Measurements from ENCODE around the gene C9orf78.
"Not testable (repeated sequence)": the region's sequence is repeated elsewhere in the genome, so short reads cannot be mapped to it uniquely, and the experiment has no call there.

C9orf78 gene

DNA sequence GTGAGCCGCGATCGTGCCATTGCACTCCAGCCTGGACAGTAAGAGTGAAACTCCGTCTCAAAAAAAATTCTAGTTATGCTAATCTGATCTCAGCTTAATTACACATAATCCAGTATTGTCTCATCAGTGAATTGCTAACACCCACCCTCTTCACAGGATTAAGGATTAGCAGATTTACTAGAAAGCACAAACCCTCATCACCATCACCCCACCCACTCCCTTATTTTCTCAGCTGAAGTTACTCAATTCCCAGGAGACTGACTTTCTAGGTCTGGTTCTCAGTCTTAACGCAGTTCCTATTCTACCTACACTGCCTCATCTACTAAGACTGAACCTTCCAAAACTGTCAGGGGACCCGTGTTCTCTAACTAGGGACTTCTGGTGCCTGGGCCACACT, 23.1 kb downstream of the C9orf78 start:
- DNase-seq (ENCODE audit: low read depth), result no peak

DNA sequence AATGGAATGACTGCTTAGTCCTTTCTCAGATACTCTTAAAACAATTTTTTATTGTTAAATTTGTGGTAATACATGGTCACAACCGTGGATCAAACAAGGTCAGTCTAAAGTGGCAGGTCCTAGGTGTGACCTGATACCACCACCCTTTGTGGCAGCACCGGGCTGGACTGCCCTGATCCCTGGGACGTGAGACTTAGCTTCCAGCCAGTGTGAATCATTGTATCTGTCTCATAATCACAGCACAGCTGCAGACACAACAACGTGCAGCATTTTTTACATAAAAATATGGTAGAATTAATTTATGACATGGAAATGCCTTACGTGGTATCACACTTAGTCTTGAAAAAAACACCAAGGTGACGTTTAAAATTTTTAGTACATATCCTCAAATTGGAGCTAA, 24.3 kb downstream of the C9orf78 start:
- DNase-seq (ENCODE audit: low read depth), result no peak

DNA sequence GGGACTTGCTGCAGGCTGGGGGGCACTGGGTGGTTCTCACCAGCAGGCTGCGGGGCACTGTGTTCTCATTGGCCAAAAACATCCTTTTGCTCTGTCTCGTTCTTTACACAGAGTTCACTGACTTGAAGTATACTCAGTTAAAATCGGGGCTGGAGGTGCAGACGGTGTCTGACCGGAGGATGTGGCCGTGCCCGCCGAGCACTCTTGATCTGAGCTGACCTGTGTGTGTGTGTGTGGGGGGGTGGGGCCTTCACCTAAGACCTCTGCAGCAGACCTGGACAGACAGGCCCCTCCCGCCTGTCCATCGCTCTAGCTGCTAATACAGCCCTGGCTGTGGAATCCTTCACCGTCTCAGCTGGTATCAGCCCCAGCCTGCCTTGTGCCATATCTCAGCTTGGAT, 25.0 kb downstream of the C9orf78 start:
- DNase-seq (ENCODE audit: low read depth), result no peak

DNA sequence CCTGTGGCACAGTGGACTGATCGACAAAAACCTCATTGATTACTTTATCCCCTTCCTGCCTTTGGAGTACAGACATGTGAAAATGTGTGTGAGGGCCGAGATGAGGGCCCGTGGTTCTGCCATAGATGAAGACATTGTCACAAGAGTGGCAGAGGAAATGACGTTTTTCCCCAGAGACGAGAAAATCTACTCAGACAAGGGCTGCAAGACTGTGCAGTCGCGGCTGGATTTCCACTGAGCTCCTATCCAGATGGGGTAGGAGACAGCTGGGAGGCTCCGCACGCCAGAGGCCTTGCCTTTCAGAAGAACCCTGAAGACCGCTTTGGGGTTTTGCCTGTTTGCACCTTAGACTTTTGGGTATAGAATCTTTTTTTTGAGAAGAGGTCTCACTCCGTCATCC, 25.7 kb downstream of the C9orf78 start:
- no peak for DNase-seq (ENCODE audit: low read depth)

DNA sequence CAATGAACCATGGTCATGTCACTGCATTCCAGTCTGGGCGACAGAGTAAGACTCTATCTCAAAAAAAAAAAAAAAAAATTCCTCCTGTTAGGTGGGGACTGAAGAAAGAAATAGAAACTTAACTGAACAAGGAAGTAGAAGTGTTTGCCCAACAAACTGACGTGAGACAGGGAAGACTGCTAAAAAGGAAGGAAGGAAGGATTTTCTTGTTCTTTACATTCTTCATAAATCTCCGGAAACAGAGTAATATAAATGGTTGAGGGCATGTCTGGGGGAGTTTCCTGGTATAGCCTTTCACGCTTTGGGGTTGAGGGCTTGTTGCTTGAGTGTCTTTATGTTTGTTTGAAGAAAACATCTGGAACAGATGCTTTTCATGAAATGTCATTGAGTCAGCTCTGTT, 29.0 kb downstream of the C9orf78 start:
- no peak for DNase-seq (ENCODE audit: low read depth)

DNA sequence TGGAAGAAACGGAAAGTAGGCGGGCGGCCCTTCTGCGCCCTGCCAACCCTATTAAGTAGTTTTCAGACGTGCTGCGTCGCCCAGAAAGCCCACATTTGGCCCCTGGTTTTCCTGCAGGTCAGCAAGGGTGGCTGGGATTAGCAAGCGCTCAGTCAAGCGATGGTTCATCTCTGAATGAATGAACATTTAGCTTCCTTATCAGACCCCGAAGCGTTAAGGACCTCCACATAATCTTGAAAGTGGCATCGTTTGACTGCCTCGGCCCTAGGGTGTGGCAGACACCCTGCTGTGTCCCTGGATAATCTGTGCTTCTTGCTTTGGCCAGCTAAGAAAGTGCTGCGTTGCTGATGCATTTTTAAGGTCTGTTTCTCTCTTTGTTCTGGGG, 31.4 kb downstream of the C9orf78 start:
- DNase-seq (ENCODE audit: low read depth), result no peak

DNA sequence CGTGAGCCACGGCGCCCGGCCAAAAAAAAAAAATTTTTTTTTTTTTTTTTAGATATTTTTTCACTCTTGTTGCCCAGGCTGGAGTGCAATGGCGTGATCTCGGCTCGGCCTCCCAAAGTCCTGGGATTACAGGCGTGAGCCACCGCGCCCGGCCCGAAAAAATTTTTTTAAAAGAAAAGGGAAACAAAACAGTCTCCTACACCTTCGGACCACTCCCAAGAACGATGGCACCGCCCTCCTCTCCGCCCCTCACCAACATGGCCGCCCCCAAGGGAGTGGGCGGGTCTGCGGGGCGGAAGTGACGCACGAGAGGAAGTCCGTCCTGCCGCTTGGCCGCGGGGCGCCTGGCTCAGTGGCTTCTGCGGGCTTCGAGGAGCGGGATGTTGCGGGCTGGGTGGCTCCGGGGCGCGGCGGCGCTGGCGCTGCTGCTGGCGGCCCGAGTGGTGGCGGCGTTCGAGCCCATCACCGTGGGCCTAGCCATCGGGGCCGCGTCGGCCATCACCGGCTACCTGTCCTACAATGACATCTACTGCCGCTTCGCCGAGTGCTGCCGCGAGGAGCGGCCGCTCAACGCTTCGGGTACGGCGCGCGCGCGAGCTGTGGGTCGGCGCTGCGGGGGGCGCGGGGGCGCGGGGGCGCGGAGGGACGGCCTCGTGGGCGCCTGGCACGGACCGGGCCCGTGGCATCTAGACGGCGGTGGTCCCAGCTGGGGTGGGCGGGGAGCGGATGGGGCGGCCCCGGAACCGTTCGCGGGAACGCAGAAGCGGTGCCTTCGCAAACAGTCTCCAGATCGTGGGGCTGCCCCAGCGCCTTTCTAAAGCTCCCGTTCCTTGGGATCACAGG, 32.0 kb downstream of the C9orf78 start, which contains the start of gene TOR1B:
TOR1B (plus strand) TSS at position 352 of the 843 bp plus-strand sequence; CDS start at position 381, 29 bp downstream.
- peak; percentile 92 for DNase-seq (ENCODE audit: low read depth)

DNA sequence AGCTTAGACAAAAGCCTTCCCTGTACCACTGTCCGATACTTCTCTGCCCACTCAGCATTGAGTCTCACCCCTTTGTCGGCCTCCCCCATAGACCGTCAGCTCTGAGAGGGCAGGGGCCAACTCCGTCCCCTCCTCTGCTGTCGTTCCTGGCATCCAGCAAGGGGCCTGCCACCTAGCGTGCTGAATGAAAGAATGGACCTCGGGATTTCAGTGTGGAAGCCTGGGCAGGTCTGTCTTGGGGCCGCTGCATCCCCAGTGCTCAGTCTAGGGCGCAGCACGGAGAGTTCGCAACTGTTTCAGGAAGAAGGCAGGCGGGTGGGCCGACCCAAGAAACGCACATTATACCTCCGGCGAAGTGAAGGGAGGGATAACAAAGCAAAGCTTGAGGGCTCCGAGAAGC, 33.6 kb downstream of the C9orf78 start:
- no peak for DNase-seq (ENCODE audit: low read depth)

DNA sequence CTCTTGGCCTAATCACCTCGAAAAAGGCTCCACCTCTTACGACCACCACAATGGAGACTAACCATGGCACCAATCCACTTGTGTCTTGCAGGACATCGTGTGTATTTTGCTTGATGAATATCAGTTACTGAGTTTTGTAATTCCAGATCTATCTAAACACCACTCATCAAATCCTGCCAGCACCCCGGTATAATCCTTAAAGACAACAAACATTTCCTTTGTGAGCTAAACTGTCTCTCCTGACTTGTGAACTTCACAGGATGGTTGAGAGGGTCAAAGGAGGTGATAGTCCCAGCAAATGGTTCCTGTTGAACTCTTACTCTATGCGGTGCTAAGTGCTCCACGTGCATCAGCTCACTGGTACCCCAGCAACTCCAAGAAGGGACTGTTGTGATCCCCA, 36.1 kb downstream of the C9orf78 start:
- no peak for DNase-seq (ENCODE audit: low read depth)

DNA sequence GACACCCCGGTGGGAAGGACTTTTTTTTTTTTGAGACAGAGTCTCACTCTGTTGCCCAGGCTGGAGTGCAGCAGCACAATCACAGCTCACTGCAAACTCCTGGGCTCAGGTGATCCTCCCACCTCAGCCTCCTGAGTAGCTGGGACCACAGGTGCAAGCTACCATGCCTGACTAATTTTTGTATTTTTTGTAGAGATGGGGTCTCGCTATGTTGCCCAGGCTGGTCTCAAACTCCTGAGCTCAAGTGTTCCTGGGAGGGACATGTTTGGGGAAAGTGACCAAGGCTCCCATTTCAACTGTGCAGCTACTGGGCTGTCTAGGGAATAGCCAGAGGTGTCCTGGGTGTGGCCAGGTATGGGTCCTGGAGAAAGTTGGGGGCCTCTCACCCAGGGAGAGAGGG, 39.0 kb downstream of the C9orf78 start:
- not testable (repeated sequence) for DNase-seq (ENCODE audit: low read depth)

DNA sequence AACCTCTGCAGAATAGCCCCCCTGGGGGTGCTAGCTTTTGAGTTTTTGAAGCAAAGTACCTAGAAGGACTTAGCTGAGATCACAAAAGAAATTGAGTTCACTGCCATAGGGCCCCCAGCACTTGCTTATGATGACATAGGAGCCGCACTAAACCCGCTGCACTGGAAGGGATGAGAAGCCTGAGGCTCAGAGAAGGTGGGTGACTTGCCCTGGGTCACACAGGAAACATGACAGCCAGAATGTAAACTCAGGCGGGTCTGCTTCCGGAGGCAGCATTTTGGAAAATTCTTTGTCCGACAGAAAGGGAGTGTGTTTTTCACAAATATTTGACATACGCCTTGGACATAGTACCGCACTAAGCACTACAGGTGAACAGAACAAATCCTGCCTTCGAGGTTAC, 40.5 kb downstream of the C9orf78 start:
- DNase-seq (ENCODE audit: low read depth), result no peak

DNA sequence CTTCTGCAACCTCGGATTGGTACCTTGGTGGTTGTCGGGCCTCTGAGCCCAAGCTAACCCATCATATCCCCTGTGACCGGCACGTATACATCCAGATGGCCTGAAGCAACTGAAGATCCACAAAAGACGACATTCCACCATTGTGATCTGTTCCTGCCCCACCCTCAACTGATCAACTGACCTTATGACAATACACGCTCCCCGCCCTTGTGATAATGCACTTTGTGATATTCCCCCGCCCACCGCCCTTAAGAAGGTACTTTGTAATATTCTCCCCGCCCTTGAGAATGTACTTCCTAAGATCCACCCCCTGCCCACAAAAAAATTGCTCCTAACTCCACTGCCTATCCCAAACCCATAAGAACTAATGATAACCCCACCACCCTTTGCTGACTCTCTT, 48.6 kb downstream of the C9orf78 start:
- DNase-seq (ENCODE audit: low read depth), result no peak

DNA sequence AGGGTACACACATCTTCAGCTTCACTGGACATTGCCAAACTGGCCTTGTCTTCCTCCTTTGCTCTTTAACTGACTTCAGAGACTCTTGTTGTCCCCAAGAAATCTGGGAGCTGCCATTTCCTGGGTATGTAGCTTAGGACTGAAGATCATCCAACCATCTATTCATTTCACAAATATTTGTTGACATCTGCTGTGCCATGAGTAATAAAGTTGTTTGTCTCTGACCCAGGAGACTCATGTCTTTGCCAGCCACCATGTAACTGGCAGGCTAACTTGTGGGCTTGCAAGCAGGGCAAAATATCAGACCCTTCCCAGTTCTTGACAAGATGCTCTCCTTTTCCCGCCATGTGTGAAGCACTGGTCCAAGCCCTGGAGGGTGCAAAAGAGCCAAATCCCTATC, 49.2 kb downstream of the C9orf78 start:
- DNase-seq (ENCODE audit: low read depth), result no peak

DNA sequence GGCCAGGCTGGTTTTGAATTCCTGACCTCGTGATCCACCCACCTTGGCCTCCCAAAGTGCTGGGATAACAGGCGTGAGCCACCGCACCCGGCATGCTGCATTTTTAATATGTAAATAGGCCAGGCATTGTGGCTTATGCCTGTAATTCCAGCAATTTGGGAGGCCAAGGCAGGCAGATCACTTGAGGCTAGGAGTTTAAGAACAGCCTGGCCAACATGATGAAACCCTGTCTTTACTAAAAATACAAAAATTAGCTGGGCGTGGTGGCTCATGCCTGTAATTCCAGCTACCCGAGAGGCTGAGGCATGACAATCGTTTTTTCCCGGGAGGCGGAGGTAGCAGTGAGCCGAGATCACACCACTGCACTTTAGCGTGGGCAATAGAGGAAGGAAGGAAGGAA, 50.1 kb downstream of the C9orf78 start:
- not testable (repeated sequence) for DNase-seq (ENCODE audit: low read depth)

DNA sequence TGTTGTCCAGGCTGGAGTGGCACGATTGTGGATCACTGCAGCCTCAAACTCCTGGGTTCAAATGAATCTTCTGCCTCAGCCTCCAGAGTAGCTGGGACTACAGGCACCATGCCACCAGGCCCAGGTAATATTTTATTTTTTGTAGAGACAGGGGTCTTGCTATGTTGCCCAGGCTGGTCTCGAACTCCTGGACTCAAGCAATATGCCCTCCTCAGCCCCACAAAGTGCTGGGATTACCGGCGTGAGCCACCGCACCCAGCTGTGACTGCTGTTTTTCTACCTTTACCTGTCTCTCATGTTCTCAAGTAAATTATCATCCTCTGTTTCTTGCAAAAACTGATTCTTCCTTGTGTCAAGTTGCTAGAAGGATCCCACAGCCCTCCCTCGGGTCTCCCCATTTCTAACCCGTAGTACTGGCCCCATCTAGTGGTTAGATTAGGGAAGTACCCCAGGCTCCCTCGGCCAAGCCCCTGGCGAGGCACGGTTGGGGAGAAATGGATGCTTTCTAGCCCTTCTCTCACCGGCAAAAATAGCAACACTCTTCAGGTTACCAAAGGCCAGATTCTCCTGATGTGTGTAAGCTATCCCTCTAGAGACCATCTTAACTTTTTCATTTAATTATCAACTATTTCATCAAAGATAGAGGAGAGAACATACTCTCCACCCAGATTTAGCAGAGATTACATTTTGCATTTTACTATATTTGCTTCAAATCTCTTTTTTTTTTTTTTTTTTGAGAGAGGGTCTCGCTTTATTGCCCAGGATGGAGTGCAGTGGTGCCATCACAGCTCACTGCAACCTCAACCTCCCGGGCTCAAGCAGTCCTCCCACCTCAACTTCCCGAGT, 51.3 kb downstream of the C9orf78 start:
- DNase-seq (ENCODE audit: low read depth), result peak; percentile 53

DNA sequence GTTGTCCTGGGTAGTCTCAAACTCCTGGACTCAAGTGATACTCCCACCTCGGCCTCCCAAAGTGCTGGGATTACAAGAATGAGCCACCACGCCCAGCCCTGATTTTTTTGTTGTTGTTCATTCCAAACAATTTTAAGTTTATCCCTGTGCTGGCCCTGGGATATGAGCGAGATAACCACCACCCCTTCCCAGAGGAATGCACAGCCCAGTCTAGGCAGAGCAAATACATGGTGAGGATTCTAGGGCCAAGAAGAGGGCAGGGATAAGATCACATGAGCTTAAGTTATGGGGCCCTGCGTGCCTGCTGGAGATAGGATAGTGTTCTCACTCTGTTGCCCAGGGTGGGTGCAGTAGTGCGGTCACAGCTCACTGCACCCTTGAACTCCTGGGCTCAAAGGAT, 53.1 kb downstream of the C9orf78 start:
- DNase-seq (ENCODE audit: low read depth), result no peak

DNA sequence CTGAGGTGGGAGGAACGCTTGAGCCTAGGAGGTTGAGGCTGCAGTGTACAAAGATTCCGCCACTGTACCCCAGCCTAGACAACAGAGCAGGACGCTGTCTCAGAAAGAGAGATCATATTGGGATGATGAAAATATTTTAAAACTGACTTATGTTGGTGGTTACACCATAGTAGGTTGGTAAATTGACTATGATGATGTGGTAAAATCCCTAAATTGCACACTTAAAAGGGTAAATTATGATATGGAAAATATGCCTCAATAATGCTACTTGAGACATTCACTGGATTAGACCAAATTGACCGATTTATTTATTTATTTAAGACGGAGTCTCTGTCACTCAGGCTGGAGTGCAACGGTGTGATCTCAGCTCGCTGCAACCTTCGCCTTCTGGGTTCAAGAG, 53.9 kb downstream of the C9orf78 start:
- no peak for DNase-seq (ENCODE audit: low read depth)

DNA sequence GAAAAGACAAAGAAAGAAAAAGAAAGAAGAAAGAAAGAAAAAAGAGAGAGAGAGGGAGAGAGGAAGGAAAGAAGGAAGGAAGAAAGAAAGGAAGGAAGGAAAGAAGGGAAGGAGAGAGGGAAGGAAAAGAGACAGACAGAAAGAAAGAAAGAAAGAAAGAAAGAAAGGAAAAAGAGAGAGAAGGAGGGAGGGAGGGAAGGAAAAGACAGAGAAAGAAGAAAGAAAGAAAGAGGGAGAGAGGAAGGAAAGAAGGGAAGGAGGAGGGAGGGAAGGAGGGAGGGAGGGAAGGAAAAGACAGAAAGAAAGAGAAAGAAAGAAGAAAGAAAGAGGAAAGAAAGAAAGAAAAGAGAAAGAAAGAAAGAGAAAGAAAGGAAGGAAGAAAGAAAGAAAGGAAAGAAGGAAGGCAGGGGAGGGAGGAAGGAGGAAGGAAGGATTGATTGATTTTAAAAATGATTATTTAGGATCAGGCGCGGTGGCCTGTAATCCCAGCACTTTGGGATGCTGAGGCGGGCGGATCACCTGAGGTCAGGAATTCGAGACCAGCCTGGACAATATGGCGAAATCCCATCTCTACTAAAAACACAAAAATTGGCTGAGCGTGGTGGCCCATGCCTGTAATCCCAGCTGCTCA, 55.4 kb downstream of the C9orf78 start:
- no peak for DNase-seq (ENCODE audit: low read depth)

DNA sequence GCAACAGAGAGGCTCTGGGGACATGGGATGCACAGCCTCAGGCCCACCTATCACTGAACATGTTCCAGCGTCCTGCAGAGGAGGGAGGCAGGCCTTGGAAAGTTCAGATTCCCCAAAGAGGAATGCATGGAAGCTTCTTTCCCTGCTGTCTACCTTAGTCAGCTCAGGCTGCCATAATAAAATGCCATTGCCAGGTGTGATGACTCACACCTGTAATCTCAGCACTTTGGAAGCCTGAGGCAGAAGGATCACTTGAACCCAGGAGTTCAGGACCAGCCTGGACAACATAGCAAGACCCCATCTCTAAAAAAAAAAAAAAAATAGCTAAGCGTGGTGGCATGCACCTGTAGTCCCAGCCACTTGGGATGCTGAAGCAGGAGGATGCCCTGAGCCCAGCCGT, 56.6 kb downstream of the C9orf78 start:
- no peak for DNase-seq (ENCODE audit: low read depth)

DNA sequence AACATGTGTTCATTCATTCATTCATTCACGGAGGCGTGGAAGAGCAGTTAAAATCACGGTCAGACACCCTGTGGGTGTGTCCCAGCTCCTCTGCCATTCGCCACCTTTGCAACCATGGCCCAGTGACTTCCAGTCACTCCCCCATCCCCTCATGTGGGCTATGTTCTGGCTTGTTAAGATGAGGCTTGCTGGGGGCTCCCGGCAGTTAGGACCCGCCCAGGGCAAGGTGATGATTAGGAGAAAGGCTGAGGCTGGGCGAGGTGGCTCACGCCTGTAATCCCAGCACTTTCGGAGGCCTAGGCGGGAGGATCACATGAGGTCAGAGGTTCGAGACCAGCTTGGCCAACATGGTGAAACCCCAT, 57.3 kb downstream of the C9orf78 start:
- DNase-seq (ENCODE audit: low read depth), result no peak
